ENCODE data around the gene TBPL1. TPM values are rescaled to one million over a fixed set of nuclear protein-coding genes. Genes with fewer than 3 reads are reported as not detected.

The TBPL1 gene
- total and polyA plus RNA-seq, 9 of the 15 experiments (the other 6 are each of a cell fraction or from before 2014, with no cell fraction given): 78.1 to 152 (median 107) TPM

- Histone ChIP-seq H2AFZ (ENCODE audit: low read depth, low read length) (no peak overlapping the region), H3K9me3 (replicated peaks; ENCODE audit: control insufficient read depth, insufficient read depth, low read depth, low read length) (peaks cover 2% of the 10 kb centered on the region; the same call in 1 of the 2 replicates), H3K4me1 (replicated peaks in 1 of 2; ENCODE audit: control insufficient read depth in 2 of 2, insufficient read depth in 2 of 2, low read length in 2 of 2) (peaks cover 3 to 52% of the 10 kb centered on the region in 2 experiments; a peak in 4 of 5 replicates), H3K27me3 (ENCODE audit: control insufficient read depth in 2 of 2, insufficient read depth in 2 of 2, low read length in 2 of 2) (no peaks in the 10 kb centered on the region), H3K4me2 (ENCODE audit: insufficient read depth, low read length) (no peak overlapping the region), H3K79me2 (ENCODE audit: control insufficient read depth, insufficient read depth, low read length) (no peaks in the 10 kb centered on the region), H3K4me3 (no peak overlapping the region), H4K20me1 (replicated peaks; ENCODE audit: control insufficient read depth, insufficient read depth, low read length) (no peaks in the 10 kb centered on the region), H3K9me1 (ENCODE audit: control insufficient read depth, insufficient read depth, low read length) (no peaks in the 10 kb centered on the region), H3K36me3 (ENCODE audit: control insufficient read depth, insufficient read depth, low read length) (no peaks in the 10 kb centered on the region), H3K9ac (ENCODE audit: insufficient read depth in 1 of 2, low read depth in 2 of 2, low read length in 2 of 2) (no peak overlapping the region), H3K27ac (ENCODE audit: extremely low read depth, low read depth, low read length) (no peak overlapping the region)
- 0 out of 2 replicates have a peak, but pooled peaks have one; percentile 18 for TF ChIP-seq DPF2 (IDR thresholded peaks at IDR 0.05)
- no peak for TF ChIP-seq ZNF76 (CRISPR knock-in tag; IDR thresholded peaks at IDR 0.05; ENCODE audit: borderline replicate concordance)
- ATAC-seq: no peak
- no peak for FAIRE-seq
- in situ Hi-C loops (cut with MboI): no loop called here
- ChIA-PET POLR2A (interaction anchor here (1.1 kb wide), 1 partner anchor 50 kb away, joined by 3 read pairs; no protein-coding TSS in a partner anchor), CTCF (ENCODE audit: low intra/inter-chr PET ratio) (no interaction called here)
- intact Hi-C loops (cut with micrococcal nuclease): no loop called here
- BruUV-seq (replicated peaks): no TSS peak
- 49% methylated on average over 2 of the region's 2 CpGs for WGBS (ENCODE audit: insufficient coverage, low coverage, missing lambda C conversion rate)
- no peak for DNase-seq (ENCODE audit: extremely low read depth in 1 of 4, low spot score in 3 of 4)
These were observed 78.8 kb downstream of the TBPL1 start for GRCh38 chr6:134031696-134032255.

DNA sequence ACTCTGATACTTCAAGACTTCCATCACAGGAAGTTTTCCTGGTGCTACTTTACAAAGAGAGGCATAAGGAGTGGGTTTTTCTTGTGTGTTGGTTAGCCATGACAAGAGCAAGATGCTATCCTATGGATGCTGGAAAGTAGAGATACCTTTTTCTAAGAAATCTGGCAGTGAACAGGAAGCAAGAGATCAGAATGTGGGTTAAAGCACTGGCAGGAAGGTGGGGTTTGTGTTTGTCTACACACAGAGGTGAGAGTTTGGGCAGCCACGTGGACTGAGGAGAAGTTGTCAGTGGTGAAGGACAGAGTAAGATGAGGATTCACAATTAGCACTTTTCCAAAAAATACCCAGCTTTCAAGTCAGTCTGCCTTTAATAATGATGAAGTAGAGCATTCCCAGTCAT lies 81.5 kb downstream of the TBPL1 start:
- peak in 3 of 4 experiments; percentile 13 to 62 (median 26) for DNase-seq (ENCODE audit: extremely low read depth in 1 of 4, low spot score in 3 of 4)
- intact Hi-C loops (cut with micrococcal nuclease) (no loop called here), in situ Hi-C loops (cut with MboI) (no loop called here)
- H3K9ac ChIP-seq (ENCODE audit: insufficient read depth in 1 of 2, low read depth in 2 of 2, low read length in 2 of 2): no peak overlapping the region
- no peaks in the 10 kb centered on the region for H3K79me2 ChIP-seq (ENCODE audit: control insufficient read depth, insufficient read depth, low read length)
- H3K9me3 ChIP-seq (replicated peaks; ENCODE audit: control insufficient read depth, insufficient read depth, low read depth, low read length): peaks cover 2% of the 10 kb centered on the region; the same call in 1 of the 2 replicates
- H3K4me1 ChIP-seq (replicated peaks in 1 of 2; ENCODE audit: control insufficient read depth in 2 of 2, insufficient read depth in 2 of 2, low read length in 2 of 2): peaks cover 3 to 37% of the 10 kb centered on the region in 2 experiments; a peak in 4 of 5 replicates
- ChIA-PET CTCF (ENCODE audit: low intra/inter-chr PET ratio) (no interaction called here), POLR2A (interaction anchor here (1.2 to 1.6 kb wide), 2 partner anchors 11 to 12 kb away, joined by 3 to 4 read pairs; no protein-coding TSS in a partner anchor)
- no TSS peak for BruUV-seq (replicated peaks)
- H3K36me3 ChIP-seq (ENCODE audit: control insufficient read depth, insufficient read depth, low read length): no peaks in the 10 kb centered on the region
- ATAC-seq: peak; percentile 11
- 0% methylated on average over 1 of the region's 1 CpG for WGBS (ENCODE audit: insufficient coverage, low coverage, missing lambda C conversion rate)
- no peaks in the 10 kb centered on the region for H4K20me1 ChIP-seq (replicated peaks; ENCODE audit: control insufficient read depth, insufficient read depth, low read length)
- no peak overlapping the region for H3K4me3 ChIP-seq
- H3K9me1 ChIP-seq (ENCODE audit: control insufficient read depth, insufficient read depth, low read length): no peaks in the 10 kb centered on the region
- 0 out of 2 replicates have a peak overlapping the region, but pooled peaks have one; percentile 22 for H3K4me2 ChIP-seq (ENCODE audit: insufficient read depth, low read length)
- no peaks in the 10 kb centered on the region for H3K27me3 ChIP-seq (ENCODE audit: control insufficient read depth in 2 of 2, insufficient read depth in 2 of 2, low read length in 2 of 2)
- H3K27ac ChIP-seq (ENCODE audit: extremely low read depth, low read depth, low read length): peak overlapping the region; percentile 2; the same call in 1 of the 3 replicates
- FAIRE-seq: peak; percentile 11
- H2AFZ ChIP-seq (ENCODE audit: low read depth, low read length): peak overlapping the region; percentile 67
- TF ChIP-seq CBFA2T2 (conservative IDR thresholded peaks at IDR 0.05) (peak; percentile 41; the same call in 1 of the 2 replicates), TSHZ1 (CRISPR knock-in tag; IDR thresholded peaks at IDR 0.05) (no peak), KLF16 (IDR thresholded peaks at IDR 0.05) (no peak), ETS2 (tag; IDR thresholded peaks at IDR 0.05; ENCODE audit: borderline replicate concordance, poor library complexity, severe bottlenecking) (no peak), SMARCC2 (IDR thresholded peaks at IDR 0.05; ENCODE audit: low read depth) (no peak), RUNX1 (IDR thresholded peaks at IDR 0.05; ENCODE audit: low read depth) (no peak), EHMT2 (IDR thresholded peaks at IDR 0.05) (no peak)
- TF ChIP-seq, protein P1, sequence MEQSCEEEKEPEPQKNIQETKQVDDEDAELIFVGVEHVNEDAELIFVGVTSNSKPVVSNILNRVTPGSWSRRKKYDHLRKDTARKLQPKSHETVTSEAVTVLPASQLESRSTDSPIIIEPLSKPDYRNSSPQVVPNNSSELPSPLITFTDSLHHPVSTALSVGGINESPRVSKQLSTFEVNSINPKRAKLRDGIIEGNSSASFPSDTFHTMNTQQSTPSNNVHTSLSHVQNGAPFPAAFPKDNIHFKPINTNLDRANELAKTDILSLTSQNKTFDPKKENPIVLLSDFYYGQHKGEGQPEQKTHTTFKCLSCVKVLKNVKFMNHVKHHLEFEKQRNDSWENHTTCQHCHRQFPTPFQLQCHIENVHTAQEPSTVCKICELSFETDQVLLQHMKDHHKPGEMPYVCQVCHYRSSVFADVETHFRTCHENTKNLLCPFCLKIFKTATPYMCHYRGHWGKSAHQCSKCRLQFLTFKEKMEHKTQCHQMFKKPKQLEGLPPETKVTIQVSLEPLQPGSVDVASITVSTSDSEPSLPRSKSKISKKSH (CRISPR knock-in tag; IDR thresholded peaks at IDR 0.05): no peak

All from K562 (cell line).